NOMO-1 (cell line): ENCODE data around the gene CEBPE.

Experiments
- DNase-seq, 2 experiments: peaks; one replicate each; lab custom pipeline; 2025; ENCODE audit not compliant: unreplicated experiment in 2 of 2; lab: John Stamatoyannopoulos, UW

Gene CEBPE

DNA sequence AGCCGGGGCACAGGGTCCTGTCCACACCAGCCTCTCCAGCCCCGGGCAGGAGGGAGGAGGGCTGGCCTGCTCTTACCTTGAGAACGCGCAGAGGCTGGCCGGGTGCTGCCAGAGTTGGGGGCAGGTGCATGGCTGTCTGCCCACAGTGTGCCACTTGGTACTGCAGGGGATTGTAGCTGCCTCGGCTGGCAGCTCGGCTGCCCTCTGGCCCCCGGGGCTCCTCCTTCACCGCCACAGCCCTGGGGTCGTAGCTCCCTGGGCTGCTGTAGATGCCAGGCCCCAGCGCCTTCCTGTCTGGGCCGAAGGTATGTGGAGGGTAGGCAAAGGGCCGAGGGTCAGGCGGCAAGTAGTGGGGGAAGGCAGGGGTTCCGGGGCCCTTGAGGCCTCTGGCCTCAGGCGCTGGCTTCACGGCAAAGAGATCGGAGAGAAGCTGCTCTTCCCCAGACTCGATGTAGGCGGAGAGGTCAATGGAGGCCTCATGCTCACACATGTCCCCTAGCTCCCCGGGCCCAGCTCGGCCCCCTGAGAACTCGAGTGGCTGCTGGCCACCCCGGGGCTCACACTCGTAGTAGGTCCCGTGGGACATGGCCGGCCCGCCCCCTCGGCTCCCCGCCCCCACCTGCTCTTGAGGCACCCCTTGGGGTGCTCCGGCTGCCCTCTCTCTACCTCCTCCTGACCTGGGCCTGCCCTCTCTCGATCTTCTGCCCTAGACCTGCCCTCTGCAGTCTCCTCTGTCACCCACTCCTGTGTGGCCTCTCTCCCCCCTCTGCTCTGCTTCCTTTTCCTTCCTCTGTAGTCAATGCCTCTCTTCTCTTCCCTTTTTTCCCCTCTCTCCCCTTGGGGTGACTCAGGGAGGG is at the start of gene CEBPE:
Gene CEBPE, minus strand, starts transcription at position 750 of the 857 bp plus-strand sequence. Its CDS starts 164 bp downstream, at position 586.
- peak; percentile 54 to 55 for DNase-seq

DNA sequence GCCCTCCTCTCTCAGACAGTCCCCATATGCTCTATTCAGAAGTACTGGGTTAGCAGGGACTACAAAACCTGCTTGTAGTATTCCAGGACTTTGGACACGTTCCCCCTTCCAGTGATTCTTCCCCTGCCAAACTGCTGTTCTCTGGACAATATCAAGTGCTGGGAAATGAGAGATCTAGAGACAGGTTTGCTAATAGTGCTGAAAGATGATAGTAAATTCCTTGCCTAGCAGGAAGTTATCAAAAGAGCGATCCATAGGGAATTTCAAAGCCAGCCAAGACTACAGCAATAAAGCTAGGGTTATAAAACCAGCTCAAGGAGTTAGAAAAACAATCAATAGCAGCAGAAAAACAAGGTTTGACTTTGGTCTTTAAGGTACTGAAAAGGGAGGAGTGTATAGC is 49.2 kb upstream of the CEBPE start:
- DNase-seq, result no peak

DNA sequence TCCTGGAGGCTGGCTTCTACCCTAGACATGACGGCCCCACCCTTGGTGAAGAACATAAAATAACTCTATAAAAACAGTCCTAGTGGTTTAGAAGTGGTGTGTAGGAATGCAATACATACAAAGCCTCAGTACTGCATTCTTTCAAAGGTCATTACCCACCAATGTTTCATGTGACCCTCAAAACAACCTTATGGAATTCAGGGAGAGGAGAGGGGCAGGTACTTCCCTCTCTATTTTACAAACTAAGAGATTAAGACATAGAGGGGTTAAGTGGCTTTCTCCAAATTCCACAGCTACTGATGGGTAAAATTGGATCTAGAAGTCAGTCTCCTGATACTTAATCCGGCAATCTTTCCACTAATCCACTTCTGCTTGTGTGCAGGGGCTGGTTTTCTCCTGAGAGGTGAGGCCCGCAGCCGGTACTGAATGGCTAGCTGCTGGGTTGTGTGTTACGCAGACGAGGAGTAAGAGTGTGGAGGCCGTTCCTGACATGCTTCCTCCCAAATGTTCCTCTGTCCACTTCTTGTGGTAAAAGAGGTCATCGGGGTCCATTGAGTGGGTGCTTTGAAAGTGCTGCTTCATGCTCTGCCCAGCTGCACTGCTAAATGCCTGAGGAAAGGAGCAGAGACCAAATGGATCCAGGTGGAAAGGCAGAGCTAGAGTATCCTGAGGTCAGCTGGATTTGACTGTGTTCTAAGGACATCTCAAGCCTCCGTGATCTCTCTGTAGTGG is 48.2 kb upstream of the CEBPE start:
- DNase-seq, result no peak

DNA sequence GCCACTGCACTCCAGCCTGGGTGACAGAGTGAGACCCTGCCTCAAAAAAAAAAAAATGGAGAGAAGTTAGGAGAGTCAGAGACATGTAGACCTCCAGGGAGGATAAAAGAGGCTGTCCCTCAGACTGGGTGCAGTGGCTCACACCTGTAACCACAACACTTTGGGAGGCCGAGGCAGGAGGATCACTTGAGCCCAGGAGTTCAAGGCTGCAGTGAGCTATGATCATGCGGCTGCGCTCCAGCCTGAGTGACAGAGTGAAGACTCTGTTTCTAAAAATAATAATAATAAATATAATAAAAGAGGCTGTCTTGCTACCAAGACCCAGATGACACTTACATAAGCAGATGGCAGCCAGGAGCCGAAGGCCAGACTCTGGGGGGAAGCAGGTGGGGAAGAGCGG is 45.9 kb upstream of the CEBPE start:
- no peak for DNase-seq

DNA sequence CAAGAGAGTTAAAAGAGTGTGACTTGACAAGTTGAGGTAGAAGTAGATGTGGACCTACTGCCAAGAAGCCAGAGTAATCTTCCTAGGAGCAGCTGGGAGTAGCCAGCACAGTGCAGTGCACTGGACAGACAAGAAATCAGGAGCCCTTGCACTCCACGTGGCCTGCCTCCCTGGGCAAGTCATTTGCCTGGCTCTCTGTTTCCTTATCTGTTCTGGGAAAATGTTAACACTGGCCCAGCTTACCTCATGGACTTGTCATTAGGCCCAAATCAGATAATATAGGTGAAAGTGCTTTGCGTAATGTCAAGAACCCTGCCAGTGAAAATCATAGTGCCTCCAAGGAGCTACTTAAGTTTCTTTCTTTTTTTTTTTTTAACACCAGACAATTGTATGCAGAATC is 45.2 kb upstream of the CEBPE start:
- no peak for DNase-seq

DNA sequence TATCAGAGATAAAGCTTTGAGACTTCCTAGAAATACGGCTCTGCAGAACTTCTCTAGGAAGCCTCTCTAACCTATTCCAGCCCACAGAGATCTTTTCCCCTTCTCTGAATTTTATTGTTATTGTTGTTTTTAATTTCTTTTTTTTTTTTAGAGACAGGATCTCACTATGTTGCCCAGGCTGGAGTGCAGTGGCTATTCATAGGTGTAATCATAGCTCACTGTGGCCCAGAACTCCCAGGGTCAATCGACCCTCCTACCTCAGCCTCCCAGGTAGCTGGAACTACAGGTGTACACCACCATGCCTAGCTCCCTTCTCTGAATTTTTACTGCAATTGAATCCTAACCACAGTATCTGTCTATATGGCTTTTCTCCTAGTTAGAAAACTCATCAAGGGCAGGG is 44.8 kb upstream of the CEBPE start:
- no peak for DNase-seq

DNA sequence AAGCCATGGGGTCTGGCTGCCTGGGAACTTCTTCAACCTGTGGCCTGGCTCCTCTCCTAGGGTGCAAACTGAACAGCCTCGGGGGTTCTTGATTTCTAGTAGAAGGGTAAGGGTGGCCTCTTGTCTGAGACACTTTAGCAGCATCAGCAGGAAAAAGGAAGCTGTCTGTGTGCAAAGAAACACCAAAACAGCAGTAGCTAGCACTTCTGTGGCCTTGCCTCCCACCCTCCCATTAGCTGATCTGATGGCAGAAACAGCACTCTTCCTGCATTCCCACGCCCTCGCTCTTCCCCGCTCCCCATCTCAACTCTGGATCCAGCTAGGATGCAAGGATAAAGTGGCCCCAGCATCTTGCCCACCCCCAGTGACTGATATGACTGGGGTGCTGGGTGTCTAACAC is 43.7 kb upstream of the CEBPE start:
- DNase-seq, result peak in 1 of 2 experiments; percentile 26

DNA sequence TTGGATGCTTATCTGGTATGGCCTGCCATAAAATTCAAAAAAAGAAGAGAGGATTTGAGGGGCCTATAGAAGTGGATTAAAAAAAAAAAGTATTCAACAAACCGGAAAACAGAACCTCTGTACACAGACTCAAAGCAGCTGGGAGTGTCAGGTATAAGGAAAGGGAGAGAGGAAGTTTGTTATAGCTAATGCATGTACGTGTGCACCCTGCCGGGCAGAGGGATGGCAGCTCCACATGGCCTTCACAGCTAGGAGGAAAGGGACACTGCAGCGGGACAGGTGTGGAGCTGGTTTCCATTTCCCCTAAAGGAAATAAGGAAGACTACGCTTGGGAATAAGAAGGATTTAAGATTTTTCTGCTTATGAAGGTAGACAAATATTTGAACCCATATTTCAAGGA is 43.0 kb upstream of the CEBPE start:
- DNase-seq, result no peak

DNA sequence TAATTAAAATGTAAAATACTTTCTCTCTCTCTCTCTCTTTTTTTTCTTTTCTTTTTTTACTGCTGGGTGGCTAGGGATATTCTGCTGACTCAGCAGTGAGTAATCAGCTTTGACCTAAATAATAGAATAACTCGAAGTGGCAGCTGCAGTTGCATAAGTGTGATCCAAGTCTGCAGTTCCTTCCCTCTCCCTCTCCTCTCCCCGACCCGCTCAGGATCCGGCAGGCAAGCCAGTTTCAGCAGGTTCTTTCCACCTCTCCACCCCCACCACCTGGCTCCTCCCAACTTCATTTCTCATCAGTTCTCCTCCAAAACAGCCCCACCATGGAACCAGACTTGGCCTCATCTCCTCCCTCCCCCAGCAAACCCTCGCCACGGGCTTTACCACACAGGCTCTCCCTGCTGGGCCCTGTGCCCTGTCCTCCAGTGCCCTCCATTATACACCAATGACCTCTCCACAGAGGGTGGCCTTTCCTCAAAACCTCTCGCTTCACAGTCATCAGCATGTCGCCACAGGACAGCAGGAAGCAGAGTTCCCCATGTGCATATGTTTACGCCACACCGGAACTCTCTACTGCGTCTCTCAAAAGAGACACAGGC is 42.0 kb upstream of the CEBPE start:
- DNase-seq, result peak; percentile 31 to 61

DNA sequence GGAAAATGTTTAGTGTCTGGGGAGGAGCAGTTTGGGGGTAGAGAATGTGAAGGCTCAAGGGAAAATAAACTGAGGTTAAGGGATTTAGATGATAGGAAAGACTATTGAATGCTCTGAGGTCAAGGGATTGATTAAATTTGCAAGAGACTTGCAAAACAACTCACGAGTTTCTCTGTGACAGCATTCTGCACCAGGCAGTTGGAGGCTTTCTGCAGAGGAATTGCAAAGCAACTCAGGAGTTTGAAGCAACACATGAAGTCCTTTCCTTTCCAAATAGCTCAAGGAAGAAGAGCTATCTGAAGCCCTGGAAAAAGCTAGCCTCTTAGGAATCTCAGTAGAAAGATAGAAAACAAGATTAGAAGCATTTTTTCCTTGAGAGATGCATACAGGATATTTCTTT is 40.5 kb upstream of the CEBPE start:
- no peak for DNase-seq

DNA sequence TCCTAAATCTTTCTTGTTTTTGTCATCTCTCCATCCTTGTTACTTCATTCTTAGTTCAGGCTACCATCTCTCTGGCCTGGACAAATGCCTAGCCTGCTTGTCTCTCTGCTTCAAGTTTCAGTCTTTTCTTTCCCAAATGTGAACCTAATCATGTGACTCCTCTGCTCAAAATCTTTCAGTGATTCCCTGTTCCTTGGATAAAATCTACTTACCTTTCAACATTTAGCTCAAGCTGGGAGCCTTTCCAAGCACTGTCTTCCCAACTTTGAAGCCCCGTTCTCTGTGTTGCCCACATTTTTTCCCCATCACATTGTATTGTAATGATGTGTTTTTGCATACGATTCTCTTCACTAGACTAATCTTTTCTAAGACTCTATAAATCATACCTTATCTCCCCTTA is 39.7 kb upstream of the CEBPE start:
- no peak for DNase-seq

DNA sequence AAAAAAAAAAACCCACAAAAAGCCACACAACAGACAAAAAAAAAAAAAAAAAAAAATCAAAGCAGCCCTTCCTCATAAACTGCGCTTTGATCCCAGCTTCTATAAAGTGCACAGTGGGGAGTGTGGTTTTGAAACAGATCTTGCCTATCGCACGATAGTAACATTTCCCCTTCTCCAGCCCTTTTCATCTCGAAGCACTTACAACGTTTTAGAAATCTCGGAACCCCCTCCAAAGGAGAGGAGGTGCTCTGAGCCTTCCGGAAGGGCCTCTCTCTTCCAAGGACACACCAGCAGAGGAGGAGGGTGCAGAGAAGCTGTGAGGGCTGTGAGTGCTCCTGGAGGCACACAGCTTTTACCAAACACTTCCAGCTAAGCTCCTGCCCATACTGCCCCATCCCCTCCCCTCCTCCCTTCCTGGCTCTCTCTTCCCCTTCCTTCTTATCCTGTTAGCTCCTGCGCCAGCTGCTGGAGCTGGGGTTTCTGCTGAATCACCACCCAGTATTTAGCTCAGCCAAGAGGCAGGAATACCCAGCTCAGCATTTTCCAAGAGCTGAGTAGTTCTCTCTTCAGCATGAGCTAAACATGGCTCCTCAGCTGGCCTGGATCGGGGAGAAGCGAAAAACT is 36.0 kb upstream of the CEBPE start:
- DNase-seq, result no peak

DNA sequence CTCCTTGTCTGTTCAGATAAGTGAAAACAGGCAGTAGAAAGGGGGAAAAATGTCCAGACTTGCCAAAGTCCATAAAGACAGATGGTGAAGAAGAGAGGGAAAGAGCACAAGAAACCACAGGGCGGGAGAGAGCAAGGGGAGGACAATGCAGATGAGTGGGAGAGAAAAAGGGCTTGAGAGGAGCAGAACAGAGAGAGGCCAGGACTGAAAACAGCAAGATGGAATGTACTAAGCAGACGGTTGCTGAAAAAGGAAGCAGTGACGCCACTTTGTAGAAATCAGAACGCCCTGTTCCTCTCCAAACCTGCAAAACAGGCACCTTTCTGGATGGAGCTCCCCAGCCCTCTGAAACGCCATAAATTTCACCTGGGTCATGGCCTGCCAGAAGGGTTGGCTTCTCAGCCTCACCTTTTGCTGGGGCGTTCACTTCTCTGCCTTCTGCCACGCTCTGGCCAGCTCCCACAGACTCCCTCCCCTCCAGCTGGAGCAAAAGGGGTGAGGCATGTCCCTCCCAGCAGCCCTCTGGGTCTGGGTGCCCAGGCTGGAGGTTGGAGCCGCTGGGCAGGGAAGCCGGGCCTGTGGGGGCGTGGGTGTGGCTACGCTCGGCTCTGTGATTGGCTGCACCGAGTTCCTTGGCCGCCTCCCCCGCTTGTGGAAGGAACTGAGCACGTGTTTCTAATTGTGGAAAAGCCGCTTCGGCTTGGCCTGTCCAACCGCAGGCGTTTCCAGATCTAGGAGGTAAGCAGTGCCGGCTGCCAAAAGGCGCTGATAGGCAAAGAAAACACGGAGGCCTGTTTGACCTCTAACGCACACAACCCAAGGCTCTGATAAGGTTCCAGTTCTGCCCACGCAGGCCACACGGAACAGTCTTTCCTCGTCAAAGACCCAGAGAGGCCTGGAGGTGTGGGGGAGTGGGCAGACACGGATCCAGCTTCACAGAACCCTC is 35.1 kb upstream of the CEBPE start:
- peak; percentile 72 to 90 for DNase-seq

DNA sequence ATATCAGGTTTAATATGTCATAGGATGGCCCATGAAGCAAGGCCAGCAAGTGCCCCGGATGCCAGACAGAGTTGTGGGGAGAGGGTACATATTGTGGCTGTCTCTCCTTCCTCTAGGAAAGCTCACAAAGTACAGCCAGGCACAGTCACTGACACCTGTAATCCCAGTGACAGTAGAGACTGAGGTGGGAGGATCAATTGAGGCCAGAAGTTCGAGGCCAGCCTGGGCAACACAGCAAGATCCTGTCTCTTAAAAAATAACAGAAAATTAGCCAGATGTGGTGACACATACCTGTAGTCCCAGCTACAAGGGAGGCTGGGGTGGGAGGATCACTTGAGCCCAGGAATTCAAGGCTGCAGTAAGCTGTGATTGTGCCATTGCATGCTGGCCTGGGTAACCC is 32.3 kb upstream of the CEBPE start:
- DNase-seq, result no peak

DNA sequence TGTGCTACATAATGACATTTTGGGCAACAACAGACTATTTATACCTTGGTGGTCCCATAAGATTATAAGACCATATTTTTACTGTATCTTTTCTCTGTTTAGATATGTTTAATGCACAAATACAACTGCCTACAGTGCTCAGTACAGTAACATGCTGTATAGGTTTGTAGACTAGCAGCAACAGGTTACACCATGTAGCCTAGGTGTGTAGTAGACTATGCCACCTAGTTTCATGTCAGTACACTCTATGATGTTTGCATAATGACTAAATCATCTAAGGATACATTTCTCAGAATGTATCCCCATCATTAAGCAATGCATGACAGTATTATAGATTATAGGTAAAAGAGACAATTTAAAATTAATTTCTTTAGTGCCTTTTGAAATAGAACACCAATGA is 30.7 kb upstream of the CEBPE start:
- no peak for DNase-seq

DNA sequence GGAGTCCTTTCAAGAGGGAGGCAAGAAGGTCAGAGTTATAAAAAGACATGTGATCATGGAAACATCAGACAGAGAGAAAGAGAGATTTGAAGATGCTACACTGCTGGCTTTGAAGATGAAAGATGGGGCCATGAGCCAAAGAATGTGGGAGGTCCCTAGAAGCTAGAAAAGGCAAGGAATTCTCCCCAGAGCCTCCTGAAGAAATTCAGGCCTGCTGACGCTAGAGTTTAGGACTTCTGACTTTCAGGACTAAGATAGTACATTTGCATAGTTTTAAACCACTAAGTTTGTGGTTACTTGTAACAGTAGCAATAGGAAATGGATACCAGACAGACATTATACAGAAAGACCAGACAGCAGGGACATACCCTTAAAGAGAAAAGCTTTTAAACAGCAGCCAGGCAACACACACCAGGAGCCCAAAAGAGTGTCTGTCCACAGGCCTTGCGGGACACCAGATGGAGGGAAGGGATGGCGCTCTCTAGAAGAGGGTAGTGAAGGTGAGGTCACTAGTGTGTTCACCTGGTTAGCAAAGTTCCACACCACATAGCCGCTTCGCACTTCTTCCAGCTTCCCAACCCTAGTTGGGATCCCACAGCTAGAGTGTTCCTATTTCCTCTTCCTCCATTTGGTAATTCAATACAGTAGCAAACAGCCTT is 29.7 kb upstream of the CEBPE start:
- no peak for DNase-seq

DNA sequence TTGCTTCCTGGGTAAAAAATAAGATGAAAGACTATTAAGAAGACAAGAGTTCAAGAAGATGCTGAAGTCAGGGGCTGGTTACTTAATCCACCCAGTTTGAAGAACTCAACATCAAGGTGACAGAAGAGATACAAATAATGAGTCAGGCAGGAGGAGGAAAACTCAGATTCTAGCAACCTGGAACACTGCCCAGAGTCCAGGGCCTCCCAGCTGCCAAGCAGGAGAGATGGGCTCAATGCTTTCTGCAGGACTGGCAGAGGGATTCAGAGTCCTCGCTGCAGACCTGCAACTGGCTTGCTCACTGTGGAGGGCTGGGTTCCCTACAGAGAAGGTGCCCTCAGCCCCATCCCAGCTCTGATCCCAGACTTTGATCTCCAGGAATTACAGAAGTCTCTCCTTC is 28.6 kb upstream of the CEBPE start:
- no peak for DNase-seq

DNA sequence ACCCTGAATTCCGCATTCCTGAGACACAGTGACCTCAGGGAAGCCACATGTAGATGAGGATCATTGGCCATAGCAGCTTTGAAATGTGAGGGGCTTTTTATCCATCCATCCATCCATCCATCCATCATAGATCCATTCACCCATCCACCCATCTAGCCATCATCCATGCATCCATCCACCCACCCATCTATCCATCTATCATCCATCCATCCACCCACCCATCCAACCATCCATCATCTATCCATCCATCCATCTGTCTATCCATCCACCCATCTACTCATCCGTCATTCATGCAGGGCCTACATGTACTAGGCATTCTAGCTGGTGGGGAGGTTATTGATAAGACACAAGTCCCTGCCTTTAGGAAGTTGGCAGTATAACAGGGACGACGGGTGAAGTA is 27.9 kb upstream of the CEBPE start:
- DNase-seq, result no peak

DNA sequence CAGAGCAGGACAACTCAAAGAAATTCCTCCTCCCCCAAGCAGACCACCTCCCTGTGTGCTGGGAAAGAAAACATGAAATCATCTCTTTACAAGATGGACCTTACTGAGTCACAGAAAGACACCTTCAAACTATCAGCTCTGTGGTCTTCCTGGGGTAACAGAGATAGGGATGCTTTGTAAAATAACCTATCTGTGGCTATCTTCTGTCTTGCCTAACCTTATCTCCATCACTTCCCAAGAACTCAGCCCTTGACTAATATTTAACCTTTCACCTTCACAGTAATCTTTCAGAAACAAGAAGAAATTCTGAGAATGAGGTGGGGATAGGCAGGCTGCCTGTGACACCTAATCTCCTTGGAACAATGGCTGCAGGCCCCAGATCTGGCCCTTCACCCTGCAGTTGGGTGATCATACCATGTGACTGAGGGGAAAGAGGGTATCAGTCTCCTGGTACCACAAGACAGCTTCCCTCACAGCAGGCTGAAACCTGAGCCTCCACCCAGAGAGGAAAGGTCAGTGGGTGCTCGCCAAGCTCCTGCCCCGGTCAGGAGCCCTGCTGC is 27.4 kb upstream of the CEBPE start:
- DNase-seq, result no peak
